CD4-positive, alpha-beta T cell (primary cell): ENCODE data around the gene FREM1. TPM values are rescaled to one million over a fixed set of nuclear protein-coding genes. Genes with fewer than 3 reads are reported as not detected.
A peak's percentile ranks its signal among the peaks of the same experiment; 100 is the strongest.

Experiments used
- ATAC-seq: fragments of 200-7000 bp; cut with Tn5 transposase; one replicate; pipeline ENCODE4 v1.10.0; 2022; ENCODE audit warnings: mild to moderate bottlenecking; ENCODE audit not compliant: poor library complexity
- CTCF ChIA-PET: fragments of 350-600 bp; sonication (Branson Sonifier 250); formaldehyde crosslinking; loops from one replicate; lab custom pipeline; 2021; ENCODE audit warnings: antibody characterized with exemption, inconsistent platforms; lab: Charles Lee
- POLR2A ChIA-PET: fragments of 350-600 bp; sonication (Branson Sonifier 250); formaldehyde crosslinking; loops from one replicate; lab custom pipeline; 2021; ENCODE audit warnings: antibody characterized with exemption, inconsistent platforms; lab: Charles Lee
- DNase-seq, 14 experiments: peaks; one replicate each; pipeline ENCODE4 v3.0.0-alpha.2; 2013 to 2020; ENCODE audit warnings: mixed read lengths in 2 of 14
- H3K27ac ChIP-seq, 2 donors: one replicate each; pipeline versions ENCODE4 v1.5.1 to v1.7.0; 2013; ENCODE audit warnings: low read length in 2 of 2, low read depth in 1 of 2, mild to moderate bottlenecking in 1 of 2
- H3K27me3 ChIP-seq, 2 experiments: 1 replicate in 1 of 2; 2 replicates in 1 of 2; pipeline versions ENCODE4 v1.6.1 to v1.7.0; 2013; ENCODE audit warnings: low read length in 2 of 2, control low read depth in 1 of 2, mild to moderate bottlenecking in 1 of 2, moderate library complexity in 1 of 2; ENCODE audit not compliant: insufficient read depth in 2 of 2, control insufficient read depth in 1 of 2
- H3K36me3 ChIP-seq: one replicate; pipeline ENCODE4 v1.6.1; 2013; ENCODE audit warnings: low read length, control low read depth; ENCODE audit not compliant: insufficient read depth
- H3K4me1 ChIP-seq: one replicate; pipeline ENCODE4 v1.6.1; 2013; ENCODE audit warnings: low read length, control low read depth; ENCODE audit not compliant: insufficient read depth
- H3K4me3 ChIP-seq: one replicate; pipeline ENCODE4 v1.5.1; 2013; ENCODE audit warnings: mild to moderate bottlenecking, low read length, moderate library complexity
- H3K9me3 ChIP-seq, 2 experiments: 1 replicate in 1 of 2; 2 replicates in 1 of 2; pipeline versions ENCODE4 v1.6.1 to v1.7.0; 2013; ENCODE audit warnings: low read length in 2 of 2, mild to moderate bottlenecking in 2 of 2, control low read depth in 1 of 2, moderate library complexity in 1 of 2; ENCODE audit not compliant: control insufficient read depth in 1 of 2, insufficient read depth in 1 of 2
- H3K27ac Mint-ChIP-seq: one replicate; pipeline ENCODE4 v1.8.0; 2020; ENCODE audit warnings: mixed read lengths
- H3K27me3 Mint-ChIP-seq: one replicate; pipeline ENCODE4 v1.8.0; 2021; ENCODE audit warnings: mixed read lengths
- H3K36me3 Mint-ChIP-seq: one replicate; pipeline ENCODE4 v1.8.0; 2021; ENCODE audit warnings: low read depth, mixed read lengths
- H3K4me1 Mint-ChIP-seq: one replicate; pipeline ENCODE4 v1.8.0; 2021; ENCODE audit warnings: low read depth, mixed read lengths
- H3K4me3 Mint-ChIP-seq: one replicate; pipeline ENCODE4 v1.8.0; 2020; ENCODE audit warnings: mild to moderate bottlenecking, mixed read lengths
- H3K9me3 Mint-ChIP-seq: one replicate; pipeline ENCODE4 v1.8.0; 2020; ENCODE audit warnings: mixed read lengths
- intact Hi-C, 2 experiments: fragments of 100-400 bp; cut with DNase I in 1 of 2; cut with micrococcal nuclease in 1 of 2; formaldehyde crosslinking; loops; one replicate each; pipeline versions ENCODE4 v1.15.1 to v1.9.0; 2023 to 2025; cut with DNase I, micrococcal nuclease
- total RNA-seq, 174 experiments: library from RNA in 2 of 174; stranded (reverse) in 2 of 174; gene quantifications; one replicate each; pipeline ENCODE4 v1.2.3 and lab custom pipeline; 2021 to 2026
- TF ChIP-seq, protein P1 (sequence below): fragments of 200-600 bp; IDR thresholded peaks from one replicate; pipeline ENCODE4 v1.8.0; 2022; ENCODE audit warnings: antibody characterized with exemption, mild to moderate bottlenecking

Gene FREM1
- total RNA-seq, 2 experiments from 2014 or later: 0.27 TPM; not detected in 1

DNA sequence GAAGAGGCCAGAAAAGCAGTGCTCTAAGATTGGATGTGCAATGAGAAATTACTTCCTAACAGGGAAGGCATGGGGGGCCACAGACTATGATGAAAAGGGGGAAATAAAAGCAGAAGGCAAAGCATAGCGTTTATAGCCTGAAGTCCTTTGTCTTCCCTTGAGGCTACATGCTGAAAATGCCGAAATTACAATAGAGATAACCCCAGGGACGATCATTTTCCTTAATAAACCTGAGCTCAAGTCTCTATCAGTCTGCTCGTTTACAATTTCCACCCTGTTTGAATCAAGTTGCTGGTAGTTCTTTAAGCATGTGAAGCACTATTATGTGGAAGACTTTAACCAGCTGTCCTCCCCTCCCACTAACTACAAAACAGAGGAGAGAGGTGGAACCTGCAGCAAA lies 60.4 kb downstream of the FREM1 start:
- H3K9me3 Mint-ChIP-seq: no peaks in the 10 kb centered on the region
- no peak overlapping the region for H3K4me3 Mint-ChIP-seq
- no peaks in the 10 kb centered on the region for H3K4me1 ChIP-seq
- DNase-seq (no peak), ATAC-seq (no peak)
- H3K36me3 ChIP-seq: no peaks in the 10 kb centered on the region
- peaks cover 12 to 13% of the 10 kb centered on the region in 2 experiments for H3K27me3 ChIP-seq
- H3K27ac ChIP-seq: no peak overlapping the region
- H3K4me3 ChIP-seq: no peak overlapping the region
- TF ChIP-seq, protein P1, sequence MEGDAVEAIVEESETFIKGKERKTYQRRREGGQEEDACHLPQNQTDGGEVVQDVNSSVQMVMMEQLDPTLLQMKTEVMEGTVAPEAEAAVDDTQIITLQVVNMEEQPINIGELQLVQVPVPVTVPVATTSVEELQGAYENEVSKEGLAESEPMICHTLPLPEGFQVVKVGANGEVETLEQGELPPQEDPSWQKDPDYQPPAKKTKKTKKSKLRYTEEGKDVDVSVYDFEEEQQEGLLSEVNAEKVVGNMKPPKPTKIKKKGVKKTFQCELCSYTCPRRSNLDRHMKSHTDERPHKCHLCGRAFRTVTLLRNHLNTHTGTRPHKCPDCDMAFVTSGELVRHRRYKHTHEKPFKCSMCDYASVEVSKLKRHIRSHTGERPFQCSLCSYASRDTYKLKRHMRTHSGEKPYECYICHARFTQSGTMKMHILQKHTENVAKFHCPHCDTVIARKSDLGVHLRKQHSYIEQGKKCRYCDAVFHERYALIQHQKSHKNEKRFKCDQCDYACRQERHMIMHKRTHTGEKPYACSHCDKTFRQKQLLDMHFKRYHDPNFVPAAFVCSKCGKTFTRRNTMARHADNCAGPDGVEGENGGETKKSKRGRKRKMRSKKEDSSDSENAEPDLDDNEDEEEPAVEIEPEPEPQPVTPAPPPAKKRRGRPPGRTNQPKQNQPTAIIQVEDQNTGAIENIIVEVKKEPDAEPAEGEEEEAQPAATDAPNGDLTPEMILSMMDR: no peak
- intact Hi-C loops: loop anchor here in 1 of 2 experiments (10.0 kb wide), 1 partner anchor 285 kb away; no protein-coding TSS in a partner anchor
- POLR2A ChIA-PET: no interaction called here
- peaks cover 53% of the 10 kb centered on the region for H3K27me3 Mint-ChIP-seq
- H3K9me3 ChIP-seq: no peaks in the 10 kb centered on the region
- no peaks in the 10 kb centered on the region for H3K4me1 Mint-ChIP-seq
- H3K36me3 Mint-ChIP-seq: no peaks in the 10 kb centered on the region
- H3K27ac Mint-ChIP-seq: no peak overlapping the region
- CTCF ChIA-PET: interaction anchor here (0.6 kb wide), 1 partner anchor 367 kb away, joined by 3 read pairs; no protein-coding TSS in a partner anchor

GRCh38 chr9:14849296-14849695 lies 60.9 kb downstream of the FREM1 start:
- Histone ChIP-seq H3K36me3 (no peaks in the 10 kb centered on the region), H3K27me3 (peaks cover 12 to 13% of the 10 kb centered on the region in 2 experiments), H3K9me3 (no peaks in the 10 kb centered on the region), H3K4me1 (no peaks in the 10 kb centered on the region), H3K4me3 (no peak overlapping the region), H3K27ac (no peak overlapping the region)
- no peaks in the 10 kb centered on the region for H3K36me3 Mint-ChIP-seq
- POLR2A ChIA-PET: no interaction called here
- DNase-seq (no peak), ATAC-seq (no peak)
- CTCF ChIA-PET: interaction anchor here (0.6 kb wide), 1 partner anchor 367 kb away, joined by 3 read pairs; no protein-coding TSS in a partner anchor
- no peaks in the 10 kb centered on the region for H3K4me1 Mint-ChIP-seq
- intact Hi-C loops: loop anchor here in 1 of 2 experiments (10.0 kb wide), 1 partner anchor 286 kb away; no protein-coding TSS in a partner anchor
- TF ChIP-seq, protein P1: no peak
- no peak overlapping the region for H3K4me3 Mint-ChIP-seq
- no peaks in the 10 kb centered on the region for H3K9me3 Mint-ChIP-seq
- peaks cover 53% of the 10 kb centered on the region for H3K27me3 Mint-ChIP-seq
- H3K27ac Mint-ChIP-seq: no peak overlapping the region

DNA sequence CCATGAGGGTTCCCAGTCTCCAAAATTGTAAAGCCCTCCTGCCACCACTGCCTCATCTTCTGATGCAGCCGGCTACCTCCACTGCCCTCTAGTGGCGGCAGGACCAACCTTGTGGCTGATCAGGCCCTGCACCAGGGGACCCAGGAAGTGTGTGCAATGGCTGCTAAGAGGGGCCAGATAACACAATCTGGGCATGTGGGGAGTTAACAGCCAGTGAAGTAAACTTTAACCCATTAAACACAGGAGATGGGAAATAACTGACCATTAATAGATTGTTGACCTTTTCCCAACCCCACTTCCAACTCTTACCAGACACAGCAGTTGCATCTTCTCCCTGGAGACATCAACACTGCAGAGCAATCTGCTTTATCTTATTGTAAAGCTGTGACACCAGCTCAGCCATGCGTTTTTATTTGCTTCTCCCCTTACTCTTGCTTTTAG lies 63.3 kb downstream of the FREM1 start:
- TF ChIP-seq, protein P1: peak; percentile 39
- H3K27ac Mint-ChIP-seq: no peak overlapping the region
- Histone ChIP-seq H3K4me1 (no peaks in the 10 kb centered on the region), H3K9me3 (no peaks in the 10 kb centered on the region), H3K27me3 (peaks cover 5 to 7% of the 10 kb centered on the region in 2 experiments), H3K27ac (no peak overlapping the region), H3K4me3 (no peak overlapping the region), H3K36me3 (no peaks in the 10 kb centered on the region)
- peaks cover 41% of the 10 kb centered on the region for H3K27me3 Mint-ChIP-seq
- H3K36me3 Mint-ChIP-seq: no peaks in the 10 kb centered on the region
- POLR2A ChIA-PET: no interaction called here
- intact Hi-C loops: loop anchor here in 1 of 2 experiments (10.0 kb wide), 1 partner anchor 288 kb away; no protein-coding TSS in a partner anchor
- H3K4me3 Mint-ChIP-seq: no peak overlapping the region
- DNase-seq (peak; percentile 13 to 52 (median 32)), ATAC-seq (no peak)
- no peaks in the 10 kb centered on the region for H3K9me3 Mint-ChIP-seq
- CTCF ChIA-PET: no interaction called here
- no peaks in the 10 kb centered on the region for H3K4me1 Mint-ChIP-seq
